HG02763 (cell line): ENCODE measurements around the gene ZSCAN21.

Experiments used
- ATAC-seq: cut with Tn5 transposase; IDR thresholded peaks from one replicate; pipeline ENCODE4 v1.9.1; 2021; ENCODE audit warnings: mild to moderate bottlenecking, moderate library complexity; ENCODE audit not compliant: unreplicated experiment

ZSCAN21 gene

DNA sequence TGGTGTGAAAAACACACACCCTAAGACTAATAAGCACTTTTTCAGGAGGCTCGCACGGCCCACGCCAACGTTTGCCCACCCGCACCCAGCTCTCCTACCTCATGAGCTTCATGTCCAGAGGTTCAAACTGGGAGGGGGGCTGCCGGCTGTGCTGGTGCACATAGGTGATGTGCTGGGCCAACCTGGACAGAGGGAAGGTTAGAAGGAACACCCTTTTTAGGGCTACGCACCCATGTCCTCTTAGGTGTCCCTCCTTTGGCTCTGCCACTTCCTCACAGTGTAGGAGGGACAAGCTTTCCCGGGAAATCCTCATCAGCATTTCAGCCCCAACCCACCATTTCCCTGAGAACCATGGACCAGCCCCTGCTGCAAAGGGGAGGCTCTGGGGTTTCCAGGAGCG, 45.7 kb downstream of the ZSCAN21 start:
- no peak for ATAC-seq

DNA sequence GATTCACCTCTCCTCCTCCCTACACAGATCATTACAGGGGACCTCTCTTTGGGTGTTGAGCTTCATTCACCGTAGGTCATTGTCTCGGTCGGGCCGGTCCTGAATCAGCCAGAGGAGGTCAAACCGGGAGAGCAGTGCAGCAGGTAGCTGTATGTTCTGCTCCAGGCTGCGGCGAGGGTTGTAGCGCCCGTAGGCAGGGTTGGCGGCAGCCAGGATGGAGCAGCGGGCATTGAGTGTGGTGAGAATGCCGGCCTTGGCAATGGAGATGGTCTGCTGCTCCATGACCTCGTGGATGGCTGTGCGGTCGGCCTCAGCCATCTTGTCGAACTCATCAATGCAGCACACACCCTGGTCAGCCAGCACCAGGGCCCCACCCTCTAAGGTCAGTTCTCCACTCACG, 46.1 kb downstream of the ZSCAN21 start:
- no peak for ATAC-seq

DNA sequence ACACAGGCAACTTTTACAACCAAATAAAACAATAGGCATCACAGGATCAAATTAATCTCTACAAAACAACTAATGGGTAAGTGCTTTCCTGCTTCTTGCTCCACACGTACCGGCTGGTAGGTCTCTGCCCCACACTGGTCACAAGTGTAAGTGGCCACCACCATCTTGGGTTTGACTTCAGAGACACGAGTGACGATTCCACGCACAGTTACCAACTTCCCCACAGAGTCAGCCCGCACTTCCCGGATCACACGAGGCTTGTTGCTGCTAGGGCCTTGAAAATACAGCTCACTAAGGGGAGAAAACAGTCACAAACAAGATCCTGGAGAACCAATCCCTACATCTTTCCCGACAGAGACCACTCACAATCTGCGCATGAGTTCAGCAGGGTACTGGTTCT, 49.3 kb downstream of the ZSCAN21 start:
- no peak for ATAC-seq

DNA sequence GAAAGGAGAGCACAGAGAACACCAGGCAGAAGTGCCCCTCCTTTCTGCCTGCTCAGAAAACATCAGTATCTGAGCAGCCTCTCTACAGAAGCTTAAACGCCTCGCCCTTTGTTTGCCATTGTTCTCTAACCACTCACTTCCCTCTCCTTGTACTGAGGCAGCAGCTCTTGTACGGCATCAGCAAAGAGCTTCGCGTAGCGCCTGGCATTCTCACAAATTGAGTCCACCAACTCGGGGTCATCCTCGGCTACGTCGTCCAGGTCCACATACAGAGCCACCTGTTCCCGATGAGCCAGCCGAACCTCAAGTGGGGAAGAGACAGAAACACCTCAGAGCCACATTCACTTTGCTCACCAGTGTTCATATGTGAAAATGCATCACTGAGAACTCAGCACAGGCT, 49.9 kb downstream of the ZSCAN21 start:
- no peak for ATAC-seq

DNA sequence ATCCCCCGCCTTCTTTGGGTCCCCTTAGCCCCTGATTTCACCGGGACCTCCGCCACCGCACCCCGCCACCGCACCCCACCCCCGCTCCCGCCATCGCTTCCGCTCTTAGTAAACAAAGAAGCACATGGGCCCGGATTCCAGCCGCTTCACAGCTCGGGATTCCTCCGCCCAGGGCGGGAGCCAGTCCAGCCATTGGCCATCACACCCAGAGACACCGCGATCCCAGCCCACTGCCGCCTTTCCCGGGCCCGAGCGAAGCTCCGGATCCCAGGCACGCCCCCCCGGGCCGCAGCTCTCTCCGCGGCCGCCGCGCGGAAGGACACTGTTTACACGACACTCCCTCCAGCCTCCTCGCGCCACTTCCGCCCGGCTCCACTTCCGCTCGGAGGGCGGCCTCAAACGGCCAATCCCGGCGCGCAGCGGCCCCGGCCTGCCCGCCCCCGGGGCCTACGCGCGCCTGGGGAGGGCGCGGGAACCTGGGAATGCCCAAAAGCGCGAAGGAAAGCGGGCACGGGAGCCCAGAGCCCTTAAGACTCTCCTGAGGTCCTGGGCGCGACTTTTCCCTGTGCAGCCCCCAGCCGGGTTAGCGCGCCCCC, 50.9 kb downstream of the ZSCAN21 start:
- peak; percentile 68 for ATAC-seq

DNA sequence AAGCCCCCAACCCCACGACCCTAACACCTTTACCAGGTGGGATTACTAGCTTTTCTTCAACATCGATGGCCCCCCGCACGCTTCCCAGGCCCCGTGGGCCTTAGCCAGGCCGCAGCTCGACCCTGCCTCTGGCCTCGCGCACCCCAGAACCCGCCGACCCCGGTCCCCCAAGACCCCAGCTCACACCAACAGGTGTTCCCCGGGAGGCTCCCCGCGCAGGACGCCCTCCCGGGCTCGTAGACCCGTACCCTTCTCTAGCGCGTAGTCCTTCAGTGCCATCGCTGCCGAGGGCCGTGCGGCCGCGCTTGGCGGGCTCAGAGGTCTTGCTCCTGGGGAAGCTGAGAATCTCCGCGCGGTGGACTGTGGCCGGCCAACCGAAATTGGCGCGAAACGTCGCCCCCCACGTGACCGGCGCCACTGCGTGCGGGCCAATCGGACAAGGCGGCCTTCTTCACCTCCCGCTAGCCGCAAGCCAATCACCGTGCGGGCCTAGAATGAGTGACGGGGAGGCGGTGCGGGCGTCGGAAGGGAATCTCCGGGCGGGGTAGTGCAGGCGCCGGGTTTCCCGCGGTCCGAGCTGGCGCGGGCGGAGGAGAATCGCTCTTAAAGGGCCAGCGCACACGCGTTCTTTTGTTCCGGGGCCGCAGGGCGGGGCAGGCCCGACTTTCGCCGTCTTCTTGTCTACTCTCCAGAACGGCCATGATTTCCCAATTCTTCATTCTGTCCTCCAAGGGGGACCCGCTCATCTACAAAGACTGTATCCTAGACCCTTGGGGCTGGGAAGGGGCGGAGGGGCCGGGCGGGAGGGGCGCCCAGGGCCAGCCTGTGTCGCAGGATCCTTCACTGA, 51.7 kb downstream of the ZSCAN21 start, which contains the start of the genes AP4M1 and MCM7:
Gene AP4M1 (plus strand): TSS at position 628 of the 847 bp plus-strand sequence. CDS start 72 bp downstream, at position 700.
Gene MCM7 (minus strand): TSS at position 382 of the 847 bp plus-strand sequence. CDS start 103 bp downstream, at position 279.
- ATAC-seq = peak; percentile 84

DNA sequence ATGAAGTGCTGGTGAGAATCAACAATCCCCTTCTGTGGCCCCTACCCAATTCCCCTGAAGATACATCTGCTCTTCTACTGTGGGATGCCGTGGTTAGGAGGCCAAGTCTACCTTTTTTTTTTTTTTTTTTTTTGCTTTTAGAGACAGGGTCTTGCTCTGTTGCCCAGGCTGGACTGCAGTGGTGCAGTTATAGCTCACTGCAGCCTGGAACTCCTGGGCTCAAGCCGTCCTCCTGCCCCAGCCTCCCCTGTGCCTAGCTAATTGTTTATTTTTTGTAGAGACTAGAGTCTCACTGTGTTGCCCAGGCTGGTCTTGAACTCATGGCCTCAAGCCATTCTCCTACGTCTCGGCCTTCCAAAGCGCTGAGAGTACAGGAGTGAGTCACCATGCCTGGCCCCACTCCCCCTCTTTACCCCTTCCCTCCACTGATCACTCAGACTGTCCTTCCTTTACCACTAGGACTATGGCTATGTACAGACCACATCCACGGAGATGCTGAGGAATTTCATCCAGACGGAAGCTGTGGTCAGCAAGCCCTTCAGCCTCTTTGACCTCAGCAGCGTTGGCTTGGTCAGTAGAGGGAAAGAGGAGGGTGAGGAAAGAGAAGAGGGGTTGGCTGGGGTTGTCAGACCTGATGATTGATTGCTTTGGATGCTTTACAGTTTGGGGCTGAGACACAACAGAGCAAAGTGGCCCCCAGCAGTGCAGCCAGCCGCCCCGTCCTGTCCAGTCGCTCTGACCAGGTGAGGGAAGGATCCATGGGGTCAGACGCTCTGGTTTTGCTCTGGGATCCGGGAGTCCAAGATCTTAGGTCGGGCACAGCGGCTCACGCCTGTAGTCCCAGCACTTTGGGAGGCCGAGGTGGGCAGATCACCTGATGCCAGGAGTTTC, 53.6 kb downstream of the ZSCAN21 start:
- ATAC-seq = no peak

DNA sequence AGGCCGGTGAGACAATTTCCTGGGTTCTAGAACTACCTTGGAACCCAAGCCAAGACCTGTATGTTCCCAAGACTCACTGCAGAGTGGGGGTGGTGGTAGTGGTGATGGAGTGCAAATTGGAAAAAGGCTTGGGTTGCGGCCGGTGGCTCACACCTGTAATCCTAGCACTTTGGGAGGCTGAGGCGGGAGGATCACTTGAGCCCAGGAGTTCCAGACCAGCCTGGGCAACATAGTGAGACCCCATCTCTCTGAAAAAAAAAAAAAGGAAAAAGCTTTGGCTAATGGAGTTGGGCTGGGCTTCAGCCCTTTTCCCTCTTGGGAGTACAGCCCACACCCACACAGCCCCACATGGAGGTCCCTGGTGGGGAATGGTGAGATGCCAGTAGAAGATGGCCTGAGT, 56.0 kb downstream of the ZSCAN21 start:
- no peak for ATAC-seq

DNA sequence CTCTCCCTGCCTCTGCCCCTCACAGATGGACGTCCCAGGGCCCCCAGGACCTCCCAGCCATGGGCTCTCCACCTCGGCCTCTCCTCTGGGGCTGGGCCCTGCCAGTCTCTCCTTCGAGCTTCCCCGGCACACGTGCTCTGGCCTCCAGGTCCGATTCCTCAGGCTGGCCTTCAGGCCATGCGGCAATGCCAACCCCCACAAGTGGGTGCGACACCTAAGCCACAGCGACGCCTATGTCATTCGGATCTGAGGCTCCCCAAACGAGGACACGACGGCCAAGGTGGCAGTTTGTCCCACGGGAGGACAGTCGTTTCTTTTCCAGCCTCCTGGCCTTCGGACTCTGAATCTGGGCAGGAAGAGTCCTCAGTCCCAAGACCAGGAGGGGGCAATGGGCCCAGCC, 57.1 kb downstream of the ZSCAN21 start:
- no peak for ATAC-seq

DNA sequence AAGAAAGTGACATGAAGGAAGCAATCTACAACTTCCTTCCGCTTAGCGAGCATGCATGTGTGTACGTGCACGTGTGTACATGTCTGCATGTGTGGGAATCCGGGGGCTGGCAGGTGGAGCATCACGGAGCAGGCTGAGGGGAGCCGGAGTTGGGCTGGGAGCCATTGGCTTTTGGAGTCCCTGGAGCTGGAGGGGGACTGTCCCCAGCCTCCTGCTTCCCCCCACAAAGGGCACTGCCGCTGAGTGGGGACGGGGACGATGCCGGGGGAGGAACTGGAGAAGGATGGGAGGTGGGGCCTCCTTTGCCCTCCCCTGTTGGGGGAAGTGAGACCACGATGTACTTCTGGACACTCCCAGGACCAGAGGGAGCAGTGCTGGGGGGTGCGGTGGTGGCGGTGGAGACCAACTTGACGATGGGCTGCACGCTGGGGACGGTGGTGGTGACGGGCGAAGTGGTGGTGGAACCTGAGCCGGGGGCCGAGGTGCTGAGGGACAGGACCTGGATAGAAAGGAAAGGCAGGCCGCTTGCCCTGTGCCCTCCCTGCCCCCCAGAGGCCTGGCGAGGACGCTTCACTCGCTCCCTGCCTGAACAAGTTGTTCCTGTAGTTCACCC, 57.7 kb downstream of the ZSCAN21 start:
- no peak for ATAC-seq

DNA sequence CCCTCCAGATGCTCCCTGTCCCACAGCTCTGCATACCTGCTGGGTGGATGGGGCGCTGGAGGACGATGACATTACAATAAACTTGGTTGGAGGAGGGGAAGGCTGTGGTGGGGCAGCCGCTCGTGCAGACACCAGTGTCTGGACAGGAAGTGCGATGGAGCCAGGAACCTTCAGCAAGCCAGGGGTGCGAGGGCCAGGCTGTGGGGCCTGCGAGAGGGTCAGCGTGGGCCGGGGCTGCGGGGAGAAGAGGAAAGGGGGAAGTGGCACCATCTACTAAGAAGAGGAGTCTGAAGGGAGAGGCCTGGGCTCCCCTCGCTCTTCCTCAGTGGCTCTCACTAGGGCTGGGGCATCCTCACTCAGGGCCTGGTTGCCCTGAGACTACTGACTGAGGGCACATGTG, 58.3 kb downstream of the ZSCAN21 start:
- no peak for ATAC-seq

DNA sequence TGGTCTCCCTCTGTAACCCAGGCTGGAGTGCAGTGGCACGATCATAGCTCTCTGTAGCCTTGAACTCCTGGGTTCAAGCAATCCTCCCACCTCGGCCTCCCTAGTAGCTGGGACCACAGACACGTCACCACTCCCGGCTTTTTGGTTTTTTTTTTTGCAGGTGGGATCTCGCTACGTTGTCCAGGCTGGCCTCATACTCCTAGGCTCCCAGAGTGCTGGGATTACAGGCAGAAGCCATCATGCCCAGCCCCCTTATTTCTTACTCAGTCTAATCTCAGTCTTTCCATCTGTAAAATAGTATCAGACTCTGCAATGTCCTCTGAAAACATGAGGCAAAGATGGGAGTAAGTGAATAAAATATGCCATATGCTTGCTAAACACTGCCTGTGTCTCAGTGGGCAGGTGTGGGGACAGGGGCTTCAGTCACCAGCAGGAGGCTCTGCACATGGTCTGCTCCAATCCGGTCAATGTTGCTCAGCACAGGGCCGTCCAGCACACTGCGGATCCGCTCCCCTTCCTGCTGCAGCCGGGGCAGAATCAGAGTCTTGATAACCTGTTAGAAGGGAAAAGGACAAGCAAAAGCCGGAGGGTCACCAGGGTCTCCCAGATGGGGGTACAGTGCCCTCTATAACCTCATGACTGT, 60.1 kb downstream of the ZSCAN21 start:
- no peak for ATAC-seq

DNA sequence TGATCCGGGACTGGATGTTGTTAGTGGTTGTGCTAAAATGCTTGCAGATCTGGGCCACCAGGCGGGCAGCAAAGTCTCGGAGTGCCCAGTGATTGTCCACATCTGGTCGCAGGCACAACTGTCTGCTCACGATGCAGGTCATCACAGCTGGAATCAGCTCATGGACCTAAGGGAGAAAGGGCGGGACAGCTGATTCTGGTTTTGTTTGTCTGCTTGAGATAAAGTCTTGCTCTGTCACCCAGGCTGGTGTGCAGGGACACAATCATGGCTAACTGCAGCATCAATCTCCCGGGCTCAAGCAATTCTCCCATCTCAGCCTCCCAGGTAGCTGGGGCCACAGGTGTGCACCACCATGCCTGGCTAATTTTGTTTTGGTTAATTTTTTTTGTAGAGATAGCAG, 61.6 kb downstream of the ZSCAN21 start:
- ATAC-seq = no peak

DNA sequence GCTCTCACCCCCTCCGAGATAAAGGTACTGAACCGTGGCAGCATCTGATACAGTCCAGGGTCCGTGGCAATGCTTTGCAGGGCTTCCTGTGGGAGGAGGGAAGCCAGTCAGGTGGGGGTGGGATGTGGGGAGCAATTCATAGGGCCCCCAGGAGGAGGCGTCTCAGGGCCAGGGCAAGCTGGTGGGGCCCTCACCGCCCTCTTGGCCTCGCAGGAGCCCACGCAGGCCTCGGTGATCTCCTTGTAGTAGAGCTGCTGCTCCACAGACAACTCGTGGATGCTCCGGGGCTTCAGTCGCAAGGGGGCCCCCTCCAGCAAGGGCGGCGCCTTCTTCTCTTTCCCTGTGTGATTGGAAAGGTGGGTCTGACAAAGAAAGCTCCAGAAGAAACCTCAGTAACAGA, 62.3 kb downstream of the ZSCAN21 start:
- no peak for ATAC-seq
